Activated effector memory CD4-positive, alpha-beta T cell treated with Interleukin-2 at 50 U/mL for 16 hours (primary cell): ENCODE measurements around the gene HCST.
"Not testable (repeated sequence)": the region's sequence is repeated elsewhere in the genome, so short reads cannot be mapped to it uniquely, and the experiment has no call there.

ENCODE experiments used
- DNase-seq: peaks from one replicate; pipeline ENCODE4 v3.0.0-alpha.2; 2020

HCST gene

DNA sequence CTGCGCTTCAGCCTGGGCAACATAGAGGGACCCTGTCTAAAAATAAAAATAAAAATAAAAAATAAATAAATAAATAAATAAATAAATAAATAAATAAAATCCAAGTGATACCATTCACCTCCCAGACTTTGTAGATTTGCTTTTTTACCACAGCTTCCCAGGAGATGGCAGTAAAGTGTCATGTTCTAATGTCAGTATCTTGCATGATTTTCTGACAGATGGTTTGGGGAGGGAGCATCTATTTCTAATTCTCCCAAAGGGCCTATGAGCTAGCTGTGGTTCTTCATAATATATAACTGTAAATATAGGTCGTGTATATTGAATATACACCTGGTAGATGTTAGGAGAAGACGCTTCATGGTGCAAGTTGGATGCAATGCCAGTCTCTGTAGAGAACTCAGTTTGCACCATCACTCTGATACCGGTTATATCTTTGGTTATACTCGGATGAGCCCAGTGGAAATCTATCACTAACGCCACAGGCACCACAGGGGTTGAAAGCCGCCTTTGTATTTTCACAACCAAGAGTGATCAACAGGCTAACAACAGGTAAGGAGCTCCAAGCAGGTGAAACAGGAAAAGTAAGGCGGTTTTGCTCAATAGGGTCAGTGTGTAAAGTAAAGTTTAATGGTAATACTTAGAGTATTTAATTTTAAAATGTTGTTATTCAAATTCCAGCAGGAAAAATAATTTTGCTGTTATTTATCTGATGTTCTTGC is 20.1 kb upstream of the HCST start:
- no peak for DNase-seq

DNA sequence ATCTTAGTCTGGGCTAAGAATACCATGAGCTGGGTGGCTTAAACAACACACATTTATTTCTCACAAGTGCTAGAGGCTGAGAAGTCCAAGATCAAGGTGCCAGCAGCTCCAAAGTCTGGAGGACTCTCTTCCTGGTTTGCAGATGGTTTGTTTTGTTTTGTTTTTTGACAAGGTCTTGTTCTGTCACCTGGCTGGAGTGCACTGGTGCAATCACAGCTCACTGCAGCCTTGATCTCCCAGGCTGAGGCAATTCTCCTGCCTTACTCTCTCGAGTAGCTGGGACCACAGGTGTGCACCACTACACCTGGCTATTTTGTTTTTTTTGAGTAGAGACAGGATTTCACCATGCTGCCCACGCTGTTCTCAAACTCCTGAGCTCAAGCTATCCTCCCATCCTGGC is 18.4 kb upstream of the HCST start:
- no peak for DNase-seq

DNA sequence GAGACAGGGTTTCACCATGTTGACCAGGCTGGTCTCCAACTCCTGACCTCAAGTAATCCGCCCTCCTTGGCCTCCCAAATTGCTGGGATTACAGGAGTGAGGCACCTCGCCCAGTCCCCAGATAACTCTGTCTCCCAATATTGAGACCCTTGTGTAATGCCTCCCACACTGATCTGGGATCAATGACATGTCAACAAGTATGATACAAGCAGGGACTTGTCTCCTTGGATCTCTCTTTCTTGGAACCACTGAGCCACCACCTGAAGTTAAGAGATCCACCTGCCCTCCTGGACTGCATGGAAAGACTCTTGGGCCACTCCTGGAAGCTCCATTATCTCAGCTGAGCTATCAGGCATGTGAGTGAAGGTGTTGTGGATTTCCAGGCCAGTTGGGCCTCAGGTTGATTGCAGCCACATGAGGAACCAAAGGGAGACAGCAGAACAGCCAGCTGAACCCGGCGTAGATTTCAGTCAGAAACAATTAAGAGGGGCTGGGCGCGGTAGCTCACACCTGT is 17.0 kb upstream of the HCST start:
- DNase-seq, result no peak

DNA sequence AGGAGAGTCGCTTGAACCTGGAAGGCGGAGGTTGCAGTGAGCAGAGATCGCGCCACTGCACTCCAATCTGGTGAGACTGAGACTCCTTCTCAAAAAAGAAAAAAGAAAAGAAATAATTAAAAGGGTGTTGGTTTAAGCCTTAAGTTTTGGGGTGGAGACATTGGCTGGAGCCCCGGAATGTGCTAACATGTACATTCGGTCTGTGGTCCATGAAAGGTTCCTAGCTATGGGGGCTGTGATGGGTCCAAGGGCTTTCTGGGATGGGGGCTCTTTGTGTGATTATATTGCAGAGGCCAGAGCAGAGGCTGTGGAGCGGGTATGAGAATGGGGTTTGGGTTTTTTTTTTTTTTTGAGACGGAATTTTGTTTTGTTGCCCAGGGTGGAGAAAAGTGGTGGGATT is 16.4 kb upstream of the HCST start:
- no peak for DNase-seq

DNA sequence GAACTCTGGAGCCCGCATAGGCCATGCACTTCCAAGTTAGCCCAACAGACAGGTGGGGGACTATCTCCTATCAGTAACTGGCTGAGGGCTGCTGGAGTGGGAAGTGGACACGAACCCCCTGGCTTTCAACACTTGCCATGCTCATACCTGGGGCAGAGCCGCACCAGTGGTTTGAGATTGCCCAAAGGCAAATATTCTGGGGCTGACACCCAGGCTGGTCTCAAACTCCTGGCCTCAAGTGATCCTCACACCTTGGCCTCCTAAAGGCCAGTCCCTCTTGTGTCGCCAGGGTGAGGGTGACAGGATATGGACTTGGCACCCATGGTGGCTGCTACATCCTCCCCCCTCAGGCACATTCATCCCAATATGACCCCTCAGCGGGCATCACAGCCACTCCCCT is 15.1 kb upstream of the HCST start:
- no peak for DNase-seq

DNA sequence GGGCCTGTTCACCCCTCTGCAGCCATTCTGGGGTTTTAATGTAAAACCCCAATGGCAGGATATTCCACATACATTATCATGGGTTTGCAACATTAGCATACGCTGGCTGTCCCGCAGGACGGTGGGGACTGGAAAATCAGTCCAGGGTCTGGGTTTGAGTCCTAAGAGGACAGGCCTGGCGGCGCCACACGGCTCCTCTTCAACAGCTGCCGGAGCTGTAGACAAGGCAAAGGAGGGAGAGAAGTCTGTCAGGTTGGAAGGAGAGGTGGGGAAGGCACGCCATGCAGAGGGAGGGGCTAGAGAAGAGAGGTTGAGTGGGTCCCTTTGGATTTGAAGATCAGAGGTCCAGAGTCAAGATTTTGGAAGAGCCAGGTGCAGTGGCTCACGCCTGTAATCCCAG is 13.9 kb upstream of the HCST start:
- DNase-seq, result no peak

DNA sequence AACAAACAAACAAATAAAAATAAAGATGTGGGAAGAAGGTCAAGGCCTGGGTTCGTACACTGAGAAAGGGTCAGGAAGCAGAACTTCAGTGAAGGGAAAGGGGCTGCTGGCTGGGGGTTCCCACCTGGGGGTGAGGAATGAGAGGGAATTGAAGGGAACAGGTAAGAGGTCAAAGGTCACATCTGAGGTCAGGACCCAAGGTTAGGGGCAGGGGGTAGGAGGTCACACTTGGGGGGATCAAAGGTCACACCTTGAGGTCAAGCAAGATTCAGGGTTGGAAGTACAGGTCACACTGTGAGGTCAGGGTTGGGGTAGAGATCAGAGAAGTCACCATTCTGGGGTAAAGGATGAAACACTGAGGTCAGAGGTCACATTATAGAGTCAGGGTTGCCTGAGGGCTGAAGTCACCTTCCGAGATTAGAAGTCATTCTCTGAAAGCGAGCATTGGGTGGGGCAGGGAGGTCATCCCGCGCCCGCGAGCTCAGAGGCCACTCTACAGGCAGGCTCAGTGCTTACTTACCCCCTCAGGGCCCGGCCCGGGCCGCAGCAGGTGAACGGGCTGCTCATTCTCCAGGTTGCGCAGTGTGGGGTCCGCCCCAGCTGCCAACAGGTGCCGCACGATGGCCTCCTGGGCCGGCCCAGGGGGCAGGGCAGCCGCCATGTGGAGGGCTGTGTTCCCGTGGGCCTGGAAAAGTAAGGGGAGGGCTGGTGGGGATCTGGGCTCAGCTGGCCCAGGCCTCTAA is 12.8 kb upstream of the HCST start:
- DNase-seq, result no peak

DNA sequence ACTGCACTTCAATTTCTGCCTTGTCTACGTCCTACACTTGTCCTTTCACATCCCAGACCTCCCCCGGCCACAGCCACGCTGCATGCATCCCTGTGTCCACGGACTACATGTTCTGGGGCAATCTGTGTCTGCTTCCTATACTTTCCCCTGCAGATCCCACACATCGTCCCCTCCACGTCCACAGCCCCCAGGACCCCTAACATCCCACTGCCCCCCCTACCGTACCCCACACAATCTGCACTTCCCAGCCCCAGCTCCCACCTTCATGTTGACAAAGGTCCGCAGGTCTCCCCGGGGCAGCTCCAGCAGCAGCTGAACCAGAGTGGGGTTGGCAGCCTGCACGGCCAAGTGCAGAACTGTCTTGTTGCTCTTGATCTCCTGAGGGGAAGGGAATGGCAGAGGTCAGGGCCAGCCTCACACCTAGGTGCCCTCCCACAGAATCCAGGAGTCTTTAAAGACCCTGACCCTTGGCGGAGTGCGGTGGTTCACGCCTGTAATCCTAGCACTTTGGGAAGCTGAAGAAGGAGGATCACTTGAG is 12.1 kb upstream of the HCST start:
- no peak for DNase-seq

DNA sequence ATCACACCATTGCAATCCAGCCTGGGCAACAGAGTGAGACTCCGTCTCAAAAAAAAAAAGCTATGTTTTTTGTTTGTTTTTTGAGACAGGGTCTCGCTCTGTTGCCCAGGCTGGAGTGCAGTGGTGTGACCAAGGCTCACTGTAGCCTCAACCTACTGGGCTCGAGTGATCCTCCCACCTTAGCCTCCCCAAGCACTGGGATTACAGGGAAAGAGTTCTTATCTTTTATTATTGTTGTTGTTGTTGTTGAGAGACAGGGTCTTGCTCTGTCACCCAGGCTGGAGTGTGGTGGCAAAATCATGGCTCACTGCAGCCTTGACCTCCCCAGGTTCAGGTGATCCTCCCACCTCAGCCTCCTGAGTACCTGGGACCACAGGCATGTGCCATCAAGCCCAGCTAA is 10.5 kb upstream of the HCST start:
- not testable (repeated sequence) for DNase-seq

DNA sequence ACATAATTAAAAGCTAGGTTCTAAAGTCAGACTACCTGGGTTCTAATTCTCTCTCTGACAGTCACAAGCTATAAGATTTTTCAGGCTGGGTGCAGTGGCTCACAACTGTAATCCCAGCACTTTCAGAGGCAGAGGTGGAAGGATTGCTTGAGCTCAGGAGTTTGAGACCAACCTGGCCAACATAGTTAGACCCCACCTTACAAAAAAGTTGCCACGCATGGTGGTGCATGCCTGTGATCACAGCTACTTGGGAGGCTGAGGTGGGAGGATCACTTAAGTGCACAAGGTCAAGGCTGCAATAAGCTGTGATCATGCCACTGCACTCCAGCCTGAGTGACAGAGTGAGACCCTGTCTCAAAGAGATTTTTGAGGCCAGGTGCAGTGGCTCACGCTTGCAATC is 8.0 kb upstream of the HCST start:
- no peak for DNase-seq

DNA sequence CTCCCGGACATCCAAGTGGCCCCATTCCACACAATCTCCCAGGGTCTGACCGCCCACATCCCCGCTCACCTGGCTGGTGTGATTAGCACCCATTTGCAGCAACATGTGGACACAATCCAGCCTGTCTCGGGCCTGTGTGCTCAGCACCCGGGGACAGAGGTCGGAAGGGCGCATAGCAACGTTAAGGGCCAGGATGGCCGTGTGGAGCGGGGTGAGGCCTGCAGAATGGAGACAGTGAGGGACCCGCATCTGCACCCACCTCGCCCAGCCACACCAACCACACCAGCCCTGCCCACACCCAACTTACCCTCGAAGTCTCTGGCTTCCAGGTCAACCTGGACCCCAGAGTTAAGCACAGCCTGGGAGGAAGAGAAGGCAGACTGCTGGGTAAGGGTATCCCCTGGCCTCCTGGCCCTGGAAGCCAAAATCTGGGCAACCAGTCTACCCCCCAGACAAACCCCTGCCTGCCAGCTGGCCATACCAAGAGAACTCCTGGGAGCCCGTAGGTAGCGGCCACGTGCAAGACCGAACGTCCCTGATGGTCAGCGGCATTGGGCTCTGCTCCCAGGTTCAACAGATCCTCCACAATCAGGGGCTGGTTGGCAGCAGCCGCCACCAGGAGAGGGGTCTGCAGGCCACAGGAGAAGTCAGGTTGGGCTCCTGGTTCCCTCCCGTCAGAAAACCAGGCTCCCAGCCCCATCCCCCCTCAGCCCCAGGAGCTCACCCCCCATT is 6.3 kb upstream of the HCST start:
- DNase-seq, result no peak

DNA sequence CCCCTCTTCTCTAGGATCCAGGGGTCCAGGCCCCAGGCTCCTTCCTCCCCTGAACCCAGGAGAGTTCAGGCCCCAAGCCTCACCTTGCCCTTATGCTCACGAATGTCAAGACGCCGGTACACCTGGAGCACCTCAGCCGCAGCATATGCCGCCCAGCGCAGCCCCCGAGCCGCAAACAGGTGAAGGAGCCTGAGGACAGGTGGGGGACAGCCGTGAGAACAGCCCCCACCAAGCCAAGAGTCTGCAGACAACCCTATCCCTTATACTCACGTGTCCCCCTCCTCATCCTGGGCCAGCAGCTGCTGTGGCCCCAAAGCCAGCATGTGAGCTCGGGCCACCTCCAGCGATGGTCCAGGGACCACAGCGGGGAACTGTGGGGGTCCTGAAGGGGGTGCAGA is 5.7 kb upstream of the HCST start:
- no peak for DNase-seq

DNA sequence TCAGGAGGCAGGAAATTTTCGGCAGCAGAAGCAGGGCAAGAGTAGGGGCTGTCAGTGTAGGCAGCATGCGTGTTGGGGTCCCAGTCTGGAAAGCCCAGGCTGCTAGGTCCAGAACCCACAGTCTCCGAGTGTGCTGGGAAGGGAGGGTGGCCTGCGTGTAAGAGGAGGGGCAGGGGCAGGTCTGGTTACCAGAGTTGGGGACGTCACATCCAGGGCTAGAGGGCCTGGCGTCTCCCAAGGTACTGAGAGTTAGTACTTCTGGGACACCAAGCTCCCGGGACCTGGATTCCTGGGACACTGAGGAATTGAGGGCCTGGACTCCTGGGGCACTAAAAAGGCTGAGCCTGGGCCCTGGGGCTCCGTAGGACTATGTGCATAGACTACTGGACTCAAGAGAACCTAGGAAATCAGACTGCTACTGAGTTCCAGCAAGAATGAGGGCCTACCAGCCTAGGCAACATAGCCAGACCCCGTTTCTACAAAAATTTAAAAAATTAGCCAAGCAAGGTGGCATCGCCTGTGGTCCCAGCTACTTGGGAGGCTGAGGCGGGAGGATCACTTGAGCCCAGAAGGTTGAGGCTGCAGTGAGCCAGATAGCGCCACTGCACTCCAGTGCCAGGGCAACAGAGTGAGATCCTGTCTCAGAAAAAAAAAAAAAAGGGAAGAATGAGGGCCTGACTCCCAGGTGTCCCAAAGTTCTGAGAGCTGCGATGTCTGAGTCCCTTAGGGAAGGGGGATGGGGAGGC is 4.5 kb upstream of the HCST start:
- no peak for DNase-seq

DNA sequence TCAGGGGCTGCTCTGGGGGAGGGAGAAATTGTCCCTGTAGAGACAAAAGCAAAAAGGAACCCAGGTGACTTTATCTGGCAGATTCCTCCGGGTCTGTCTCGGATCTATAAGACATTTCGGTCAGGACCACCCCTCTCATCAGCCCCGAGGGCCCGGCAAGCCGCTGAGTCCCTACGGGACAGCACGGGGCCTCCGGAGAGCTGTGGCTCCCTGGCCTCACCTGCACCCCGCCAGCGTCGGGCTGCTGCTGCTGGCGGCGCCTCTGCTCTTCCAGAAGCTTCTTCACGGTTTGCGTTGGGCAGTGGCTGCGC is 3.9 kb upstream of the HCST start:
- no peak for DNase-seq

DNA sequence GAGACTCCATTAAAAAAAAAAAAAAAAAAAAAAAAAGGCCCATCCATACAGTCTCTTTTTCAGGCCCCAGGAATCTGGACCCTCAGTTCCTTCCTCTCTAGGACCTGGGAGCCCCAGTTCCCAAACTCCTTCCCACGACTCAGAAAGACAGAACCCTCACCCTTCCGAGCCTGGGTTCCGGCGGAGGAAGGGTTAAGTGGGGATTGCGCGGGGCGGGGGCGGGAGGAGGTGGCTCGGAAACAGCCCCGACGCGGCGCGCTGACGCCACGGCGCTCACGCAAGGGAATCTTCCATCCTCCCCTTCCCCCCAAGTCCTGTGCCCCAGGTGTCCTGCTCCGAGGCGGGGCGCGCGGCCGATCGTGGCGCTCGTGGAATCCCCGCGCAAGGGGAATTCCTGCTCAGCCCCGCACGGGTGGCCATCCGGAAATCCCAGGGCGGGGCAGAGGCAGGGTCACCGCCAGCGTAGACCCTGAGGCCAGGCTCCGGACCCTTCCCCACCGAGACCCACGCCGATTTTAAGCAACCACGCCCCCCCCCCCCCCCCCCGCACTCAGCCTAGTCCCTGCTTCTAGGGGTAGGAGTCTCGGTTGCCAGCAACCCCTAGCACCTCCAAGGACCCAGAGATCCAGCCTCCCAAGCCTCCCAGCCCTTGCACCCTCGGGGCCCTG is 2.6 kb upstream of the HCST start:
- DNase-seq, result peak; percentile 79

DNA sequence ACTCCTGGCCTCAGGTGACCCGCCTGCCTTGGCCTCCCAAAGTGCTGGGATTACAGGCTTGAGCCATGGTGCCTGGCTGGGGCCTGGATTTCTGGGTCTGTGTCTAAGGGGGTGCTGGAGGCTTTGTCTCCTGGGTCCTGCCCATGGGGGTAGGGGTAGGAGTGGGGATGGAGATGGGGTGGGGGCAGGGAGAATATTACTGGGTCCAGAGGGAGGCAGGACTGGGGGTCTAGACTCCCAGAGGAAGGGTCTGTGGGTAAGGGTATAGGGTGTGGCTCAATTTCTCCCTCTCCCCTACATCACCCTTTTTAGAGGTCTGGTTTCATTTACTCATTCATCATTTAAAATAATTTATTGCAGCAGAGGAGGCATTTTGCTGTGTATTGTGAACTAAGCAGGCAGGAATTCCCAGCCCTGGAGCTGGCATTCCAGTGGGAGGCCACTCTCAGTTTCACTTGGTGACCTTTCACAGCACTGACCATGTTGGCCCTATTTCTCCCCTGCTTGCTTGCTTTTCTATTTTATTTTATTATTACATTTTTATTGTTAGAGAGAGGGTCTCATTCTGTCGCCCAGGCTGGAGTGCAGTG is 1.2 kb upstream of the HCST start:
- no peak for DNase-seq

DNA sequence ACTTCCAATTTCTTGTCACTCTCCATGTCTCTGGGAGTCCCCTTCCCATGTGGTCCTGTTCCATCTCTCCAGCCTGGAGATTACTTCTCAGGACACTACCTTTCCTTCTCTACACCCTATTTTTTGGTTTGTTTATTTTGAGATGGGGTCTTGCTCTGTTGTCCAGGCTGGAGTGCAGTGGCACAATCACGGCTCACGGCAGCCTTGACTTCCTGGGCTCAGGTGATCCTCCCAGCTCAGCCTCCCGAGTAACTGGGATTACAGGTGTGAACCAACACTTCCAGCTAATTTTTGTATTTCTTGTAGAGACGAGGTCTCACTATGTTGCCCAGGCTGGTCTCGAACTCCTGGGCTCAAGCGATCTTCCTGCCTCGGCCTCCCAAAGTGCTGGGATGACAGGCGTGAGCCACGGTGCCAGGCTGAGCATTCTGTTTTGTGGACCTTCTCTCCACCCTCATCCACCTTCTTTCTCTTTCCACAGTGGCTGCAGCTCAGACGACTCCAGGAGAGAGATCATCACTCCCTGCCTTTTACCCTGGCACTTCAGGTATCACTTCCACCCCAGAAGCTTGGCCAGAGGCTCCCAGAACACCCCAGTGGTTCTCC is 644 bp downstream of the HCST start:
- DNase-seq, result no peak

DNA sequence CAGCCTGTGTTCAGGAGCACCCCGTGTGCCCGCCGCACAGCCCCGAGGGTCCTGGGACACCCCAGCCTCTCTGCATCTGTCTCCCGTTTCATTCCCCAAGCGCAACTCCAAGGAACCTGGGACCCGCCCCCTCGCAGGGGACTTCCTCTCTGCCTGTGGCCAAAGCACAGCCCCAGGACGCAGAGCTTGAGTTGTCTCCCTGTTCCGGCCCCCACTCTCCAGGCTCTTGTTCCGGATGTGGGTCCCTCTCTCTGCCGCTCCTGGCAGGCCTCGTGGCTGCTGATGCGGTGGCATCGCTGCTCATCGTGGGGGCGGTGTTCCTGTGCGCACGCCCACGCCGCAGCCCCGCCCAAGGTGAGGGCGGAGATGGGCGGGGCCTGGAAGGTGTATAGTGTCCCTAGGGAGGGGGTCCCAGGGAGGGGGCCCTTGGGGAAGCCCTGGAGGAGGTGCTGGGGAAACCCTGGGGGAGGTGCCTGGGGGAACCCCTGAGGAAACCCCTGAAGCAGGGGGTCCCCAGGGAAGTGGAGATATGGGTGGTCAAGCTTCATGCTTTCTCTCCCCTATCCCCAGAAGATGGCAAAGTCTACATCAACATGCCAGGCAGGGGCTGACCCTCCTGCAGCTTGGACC is 1.3 kb downstream of the HCST start:
- peak; percentile 88 for DNase-seq

DNA sequence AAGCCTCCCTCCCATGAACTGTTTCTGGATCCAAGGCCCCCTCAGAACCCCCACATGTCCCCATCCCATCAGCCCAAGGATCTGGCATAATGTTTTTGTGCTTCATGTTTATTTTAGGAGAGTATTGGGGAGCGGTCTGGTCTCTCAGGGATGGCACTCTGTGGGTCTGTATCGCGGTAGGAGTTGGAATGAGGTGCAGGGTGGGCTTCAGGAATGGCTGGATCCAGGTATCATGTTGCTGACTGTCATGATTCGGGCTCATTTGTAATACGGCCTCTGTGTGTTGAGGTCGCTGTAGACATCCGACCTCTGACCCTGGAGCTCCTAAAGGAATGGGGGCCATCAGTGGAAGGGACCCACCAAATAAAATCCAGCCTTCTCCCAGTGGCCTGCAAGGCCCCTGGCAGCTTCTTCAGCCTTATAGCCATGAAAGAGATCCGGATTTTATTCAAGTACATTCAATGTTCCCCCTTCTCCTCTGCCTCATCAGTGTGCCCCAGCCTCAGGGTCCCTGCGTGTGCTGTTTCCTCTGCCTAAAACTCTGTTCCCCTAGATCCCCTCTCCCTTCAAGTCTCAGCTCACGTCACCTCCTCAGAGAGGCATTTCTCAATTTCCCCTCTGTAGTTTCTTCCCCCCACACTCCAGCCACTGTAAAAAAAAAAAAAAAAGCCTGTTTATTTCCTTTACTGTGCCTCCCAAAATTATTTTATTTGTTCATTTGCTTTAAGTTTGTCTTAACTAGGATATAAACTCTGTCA is 2.2 kb downstream of the HCST start:
- DNase-seq, result no peak

DNA sequence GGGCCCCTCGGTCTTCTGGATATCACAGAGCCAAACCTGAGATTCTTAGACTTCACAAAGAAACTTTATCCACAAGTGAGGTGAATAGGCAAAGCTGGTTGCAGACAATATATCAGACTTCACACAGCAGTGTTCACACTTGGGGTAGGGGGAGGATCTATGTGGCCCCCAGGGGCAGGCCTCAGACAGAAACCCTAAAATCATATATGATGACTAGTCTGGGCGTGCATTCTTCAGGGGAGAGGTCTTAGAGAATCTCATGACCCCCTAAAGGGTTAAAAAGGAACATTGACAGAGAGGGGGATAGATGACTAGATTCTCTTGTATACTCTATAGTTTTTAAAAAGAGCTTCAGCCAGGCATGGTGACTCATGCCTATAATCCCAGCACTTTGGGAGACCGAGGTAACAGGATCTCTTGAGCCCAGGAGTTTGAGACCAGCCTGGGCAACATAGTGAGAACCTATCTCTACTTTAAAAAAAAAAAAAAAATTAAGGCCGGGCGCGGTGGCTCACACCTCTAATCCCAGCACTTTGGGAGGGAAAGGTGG is 2.9 kb downstream of the HCST start:
- DNase-seq, result no peak
